Midbrain (tissue), 1 donor: ENCODE results near the gene AK5.
"Not testable (repeated sequence)": the region's sequence is repeated elsewhere in the genome, so short reads cannot be mapped to it uniquely, and the experiment has no call there.

ENCODE experiments used
- DNase-seq: peaks from one replicate; lab custom pipeline; 2025; lab: John Stamatoyannopoulos, UW

AK5 gene

GRCh38 chr1:77506771-77507170, 225.0 kb downstream of the AK5 start:
- DNase-seq: no peak

- peak; percentile 49 for DNase-seq
Measured at GRCh38 chr1:77509051-77509492, 227.3 kb downstream of the AK5 start.

GRCh38 chr1:77509898-77510297, 228.1 kb downstream of the AK5 start:
- no peak for DNase-seq

- no peak for DNase-seq
Measured at GRCh38 chr1:77511440-77511840, 229.6 kb downstream of the AK5 start.

GRCh38 chr1:77512650-77513049, 230.8 kb downstream of the AK5 start:
- DNase-seq: not testable (repeated sequence)

- peak; percentile 78 for DNase-seq
Measured at GRCh38 chr1:77513839-77514763, 232.3 kb downstream of the AK5 start.

GRCh38 chr1:77514921-77515776, 233.3 kb downstream of the AK5 start:
- peak; percentile 78 for DNase-seq

GRCh38 chr1:77516106-77516505, 234.3 kb downstream of the AK5 start:
- no peak for DNase-seq

- DNase-seq: no peak
Measured at GRCh38 chr1:77524038-77524437, 242.2 kb downstream of the AK5 start.

- DNase-seq: not testable (repeated sequence)
Measured at GRCh38 chr1:77531149-77531548, 249.3 kb downstream of the AK5 start.

- DNase-seq: not testable (repeated sequence)
Measured at GRCh38 chr1:77531596-77532280, 249.9 kb downstream of the AK5 start.

- no peak for DNase-seq
Measured at GRCh38 chr1:77532641-77533040, 250.8 kb downstream of the AK5 start.

- DNase-seq: peak; percentile 70
Measured at GRCh38 chr1:77533660-77534305, 252.0 kb downstream of the AK5 start.

- DNase-seq: no peak
Measured at GRCh38 chr1:77534456-77534855, 252.6 kb downstream of the AK5 start.

- DNase-seq: no peak
Measured at GRCh38 chr1:77536813-77537212, 255.0 kb downstream of the AK5 start.

GRCh38 chr1:77538956-77539518, 257.2 kb downstream of the AK5 start:
- no peak for DNase-seq

GRCh38 chr1:77539519-77540142, 257.8 kb downstream of the AK5 start:
- no peak for DNase-seq

GRCh38 chr1:77540501-77541161, 258.8 kb downstream of the AK5 start:
- no peak for DNase-seq

- DNase-seq: no peak
Measured at GRCh38 chr1:77541162-77541545, 259.3 kb downstream of the AK5 start.

- no peak for DNase-seq
Measured at GRCh38 chr1:77542813-77543420, 261.1 kb downstream of the AK5 start.
